Measurements from ENCODE around the gene CYBB.

CYBB gene

DNA sequence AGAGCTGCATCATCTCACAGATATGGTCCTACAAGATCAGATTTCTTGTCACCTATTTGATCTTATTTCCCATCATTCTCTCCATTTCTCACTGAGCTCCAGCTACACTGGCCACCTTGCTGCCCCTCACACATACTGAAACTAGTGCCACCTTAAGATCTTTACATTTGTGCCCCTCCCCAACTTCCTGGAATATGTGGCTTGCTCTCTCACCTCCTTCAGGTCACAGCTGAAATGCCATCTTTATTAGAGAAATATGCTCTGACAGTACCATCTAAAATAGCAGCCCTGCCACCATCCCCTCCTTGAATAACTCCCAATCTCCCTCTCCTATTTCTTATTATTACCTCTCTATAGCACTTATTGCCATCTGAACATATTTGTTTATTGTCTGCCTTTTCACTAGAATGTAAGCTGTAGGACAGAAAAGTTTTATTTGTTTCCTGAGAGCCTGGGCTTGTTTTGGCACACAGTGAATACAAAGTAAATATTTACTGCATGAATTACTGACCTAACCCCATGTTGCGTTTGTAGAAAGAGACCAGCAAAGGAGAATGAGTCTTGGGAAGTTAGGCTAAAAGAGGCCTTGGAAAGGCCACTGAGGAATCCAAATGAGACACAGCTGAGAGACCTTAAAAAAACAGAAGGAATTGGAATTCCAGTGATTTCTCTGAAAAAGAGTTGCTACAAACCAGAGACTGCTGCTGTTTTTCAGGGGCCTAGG, 44.8 kb downstream of the CYBB start:
- in situ Hi-C loops (cut with HindIII; ENCODE audit: low pct_ligation_motif_present, low pct_unique_long_range_greater_than_20kb, low sequenced_read_pairs) = no loop called here
- no peak for DNase-seq

DNA sequence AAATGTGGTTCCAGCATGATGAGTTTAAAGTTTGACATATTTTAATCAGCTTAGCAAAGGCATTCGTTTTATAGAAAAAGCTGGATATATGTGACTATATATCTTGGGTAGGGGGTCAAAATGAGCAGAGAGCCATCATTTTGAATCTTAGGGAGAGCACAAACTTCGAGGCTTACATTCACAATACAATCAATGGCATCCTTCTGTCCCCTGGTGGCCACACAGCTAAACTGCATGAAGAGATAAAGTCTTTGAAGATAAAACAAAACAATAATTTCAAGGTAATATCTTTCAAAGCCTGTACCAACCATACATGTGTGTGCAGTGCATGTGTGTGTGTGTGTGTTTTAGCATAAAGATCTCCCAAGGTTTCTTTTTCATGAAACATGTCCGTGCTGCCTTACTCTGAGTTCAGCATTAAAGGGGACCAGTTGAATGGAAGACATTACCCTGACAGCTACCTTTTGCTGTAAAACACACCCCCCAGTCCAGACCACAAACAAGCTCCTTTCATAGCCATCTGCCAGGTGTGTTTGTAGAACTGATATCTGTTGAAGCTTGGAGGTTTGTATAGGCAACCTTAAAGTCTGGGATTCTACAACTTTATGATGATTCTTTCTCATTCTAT, 45.5 kb downstream of the CYBB start:
- in situ Hi-C loops (cut with HindIII; ENCODE audit: low pct_ligation_motif_present, low pct_unique_long_range_greater_than_20kb, low sequenced_read_pairs) = no loop called here

DNA sequence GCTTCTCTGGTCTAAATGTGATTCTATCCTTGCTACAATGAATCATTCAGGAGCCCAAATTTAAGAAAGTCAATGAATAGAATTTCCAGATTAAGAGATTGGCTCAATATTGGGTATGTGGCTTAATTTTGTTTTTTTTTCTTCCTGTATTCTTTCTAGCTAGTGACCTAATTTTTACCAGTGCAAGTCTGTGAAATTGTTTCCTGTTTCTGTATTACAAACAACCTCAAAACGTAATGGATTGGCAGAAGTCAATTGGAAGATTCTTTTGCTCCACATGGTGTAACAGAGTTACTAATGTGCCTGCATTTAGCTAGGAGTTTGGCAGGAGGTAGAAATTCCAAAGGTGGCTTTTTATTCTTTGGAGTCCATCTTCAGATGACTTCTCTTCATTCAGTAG, 49.9 kb downstream of the CYBB start:
- DNase-seq = no peak
- in situ Hi-C loops (cut with HindIII; ENCODE audit: low pct_ligation_motif_present, low pct_unique_long_range_greater_than_20kb, low sequenced_read_pairs) = no loop called here

More for the DNA sequence above, 45.5 kb downstream of the CYBB start:
- peak; percentile 18 for DNase-seq

DNA sequence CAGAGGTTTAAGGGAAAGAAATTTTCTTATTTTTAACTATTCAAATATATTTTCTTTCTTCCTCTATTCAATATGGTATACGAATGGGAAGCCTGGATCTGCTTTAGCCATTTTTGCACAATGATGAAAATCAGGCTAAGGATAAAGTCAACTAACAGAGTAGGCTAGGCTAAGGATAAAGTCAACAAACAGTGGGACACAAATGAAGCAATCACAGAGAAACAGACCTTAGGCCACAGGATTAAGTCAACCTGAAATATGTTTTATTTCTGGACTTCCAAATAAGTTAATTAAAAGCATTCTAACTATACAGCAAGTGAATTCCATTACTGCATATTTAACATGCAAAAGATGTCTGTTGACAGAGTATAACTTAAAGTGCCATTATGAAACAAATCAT, 50.5 kb downstream of the CYBB start:
- in situ Hi-C loops (cut with HindIII; ENCODE audit: low pct_ligation_motif_present, low pct_unique_long_range_greater_than_20kb, low sequenced_read_pairs) = no loop called here
- no peak for DNase-seq

GRCh38 chrX:37834937-37835336, 55.1 kb downstream of the CYBB start:
- in situ Hi-C loops (cut with HindIII; ENCODE audit: low pct_ligation_motif_present, low pct_unique_long_range_greater_than_20kb, low sequenced_read_pairs) = no loop called here
- no peak for DNase-seq

- no peak for DNase-seq
- in situ Hi-C loops (cut with HindIII; ENCODE audit: low pct_ligation_motif_present, low pct_unique_long_range_greater_than_20kb, low sequenced_read_pairs) = no loop called here
These were observed 61.1 kb downstream of the CYBB start for GRCh38 chrX:37840931-37841330.

- no peak for DNase-seq
- in situ Hi-C loops (cut with HindIII; ENCODE audit: low pct_ligation_motif_present, low pct_unique_long_range_greater_than_20kb, low sequenced_read_pairs) = no loop called here
These were observed 64.8 kb downstream of the CYBB start for GRCh38 chrX:37844622-37845021.

DNA sequence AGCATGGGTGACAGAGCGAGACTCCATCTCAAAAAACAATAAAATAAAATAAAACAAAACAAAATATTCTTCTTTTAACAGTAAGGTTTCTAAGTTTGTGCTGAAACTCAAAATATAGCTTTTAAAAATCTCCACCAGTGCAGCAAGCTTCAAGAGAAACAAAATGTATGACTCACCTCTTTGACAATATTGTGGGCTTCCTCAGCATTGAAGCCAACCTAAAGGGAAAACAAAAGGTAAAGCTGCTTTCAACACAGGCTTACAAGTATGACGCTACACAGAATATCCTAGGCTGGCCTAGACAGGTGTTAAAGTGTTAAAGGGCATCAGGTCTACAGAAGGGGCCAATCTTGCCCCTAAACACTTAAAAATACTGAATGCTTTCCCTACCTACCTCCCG, 66.3 kb downstream of the CYBB start:
- DNase-seq = no peak
- in situ Hi-C loops (cut with HindIII; ENCODE audit: low pct_ligation_motif_present, low pct_unique_long_range_greater_than_20kb, low sequenced_read_pairs) = no loop called here

DNA sequence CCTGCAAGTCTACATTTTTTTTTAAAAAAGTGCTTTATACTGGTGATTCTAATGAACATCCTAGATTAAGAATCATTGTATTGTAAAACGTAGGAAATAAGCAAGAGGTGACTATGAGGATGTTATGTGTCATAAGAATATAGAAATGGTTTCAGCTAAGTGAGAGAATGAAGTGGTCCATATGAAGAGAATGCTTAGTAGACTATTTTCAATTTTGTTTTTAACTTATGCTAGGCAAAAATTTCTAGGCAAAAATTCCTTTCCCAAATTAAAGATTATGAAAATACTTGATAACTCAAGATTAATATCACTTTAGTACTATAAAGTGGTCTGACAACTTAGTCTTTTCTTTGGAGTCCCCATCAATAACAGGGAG, 66.7 kb downstream of the CYBB start:
- no peak for DNase-seq
- in situ Hi-C loops (cut with HindIII; ENCODE audit: low pct_ligation_motif_present, low pct_unique_long_range_greater_than_20kb, low sequenced_read_pairs) = no loop called here

DNA sequence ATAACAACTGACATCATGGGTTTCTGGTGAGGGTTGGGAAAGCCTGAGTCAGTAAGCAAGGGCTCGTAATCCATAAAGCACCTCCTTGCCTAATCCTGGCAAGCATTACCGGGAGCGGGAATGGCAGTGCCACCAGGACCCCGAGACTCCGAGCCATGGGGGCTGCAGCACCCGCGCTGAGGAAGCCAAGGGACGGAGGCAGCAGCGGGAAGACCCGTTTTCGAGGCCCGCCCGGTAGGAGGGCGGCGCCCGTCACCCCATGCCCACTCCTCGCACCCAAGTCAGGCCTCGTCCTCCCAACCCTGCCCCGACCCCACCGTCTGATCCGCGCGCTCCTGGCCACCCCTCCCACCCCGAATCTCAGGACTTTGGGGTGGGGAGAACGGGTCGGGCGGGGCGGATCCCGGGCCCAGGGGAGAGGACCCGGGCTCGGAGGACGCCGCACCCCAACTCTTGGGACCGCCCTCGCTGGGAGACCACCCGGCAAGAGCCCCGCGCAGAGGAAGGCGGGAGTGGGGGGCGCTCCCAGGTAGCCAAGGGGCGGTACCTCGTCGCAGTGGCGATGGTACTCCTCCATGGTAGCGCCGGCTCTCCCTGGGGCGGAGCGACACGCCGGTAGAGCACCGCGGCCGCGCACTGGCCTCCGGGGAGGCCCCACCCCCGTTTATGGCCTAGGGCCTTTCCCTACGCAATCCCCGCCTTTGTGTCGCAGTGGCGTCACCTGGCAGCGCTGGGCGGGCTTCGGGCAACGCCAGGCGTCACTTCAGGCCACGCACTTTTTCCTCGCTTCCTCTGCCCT, 67.3 kb downstream of the CYBB start, which contains the start of gene DYNLT3:
DYNLT3 (minus strand) TSS at position 638 of the 799 bp plus-strand sequence; CDS start at position 577, 61 bp downstream.
- peak; percentile 68 for DNase-seq
- in situ Hi-C loops (cut with HindIII; ENCODE audit: low pct_ligation_motif_present, low pct_unique_long_range_greater_than_20kb, low sequenced_read_pairs) = no loop called here

DNA sequence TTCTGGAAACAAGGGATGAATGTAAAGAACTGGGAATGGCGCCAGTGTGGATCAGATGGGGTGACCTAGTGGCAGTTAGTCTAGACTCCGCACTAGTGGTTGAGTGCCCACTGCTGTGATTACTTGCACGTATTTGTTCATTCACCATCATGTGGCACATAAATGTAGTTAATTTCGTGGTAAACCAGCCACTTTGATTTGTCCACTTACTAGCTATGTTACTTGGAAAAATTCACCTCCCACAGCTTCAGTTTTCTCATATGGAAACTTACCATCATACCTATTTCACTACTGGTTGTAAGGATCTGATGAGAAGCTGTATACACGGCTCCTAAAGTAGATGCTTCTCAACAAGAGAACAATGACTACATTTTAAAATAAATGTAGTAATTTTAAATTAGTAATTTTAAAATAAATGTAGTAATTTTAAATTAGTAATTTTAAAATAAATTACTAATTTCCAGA, 67.9 kb downstream of the CYBB start:
- DNase-seq = no peak
- in situ Hi-C loops (cut with HindIII; ENCODE audit: low pct_ligation_motif_present, low pct_unique_long_range_greater_than_20kb, low sequenced_read_pairs) = no loop called here

GRCh38 chrX:37854148-37854547, 74.3 kb downstream of the CYBB start:
- in situ Hi-C loops (cut with HindIII; ENCODE audit: low pct_ligation_motif_present, low pct_unique_long_range_greater_than_20kb, low sequenced_read_pairs) = no loop called here
- DNase-seq = no peak

DNA sequence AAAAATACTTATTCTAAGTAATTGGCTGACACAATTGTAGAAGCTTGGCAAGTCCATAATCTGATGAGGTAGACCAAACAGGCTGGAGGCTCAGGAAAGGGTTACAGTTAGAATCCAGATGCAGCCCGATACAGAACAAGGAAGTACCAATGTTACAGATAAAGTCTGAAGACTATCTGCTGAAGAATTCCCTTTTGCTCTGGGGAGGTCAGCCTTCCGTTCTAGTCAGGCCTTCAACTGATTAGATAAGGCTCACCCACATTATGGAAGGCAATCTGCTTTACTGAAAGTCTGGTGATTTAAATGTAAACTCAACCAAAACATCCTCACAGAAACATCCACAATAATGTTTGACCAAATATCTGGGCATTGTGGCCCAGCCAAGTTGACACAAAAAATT, 74.9 kb downstream of the CYBB start:
- no peak for DNase-seq
- in situ Hi-C loops (cut with HindIII; ENCODE audit: low pct_ligation_motif_present, low pct_unique_long_range_greater_than_20kb, low sequenced_read_pairs) = no loop called here

- in situ Hi-C loops (cut with HindIII; ENCODE audit: low pct_ligation_motif_present, low pct_unique_long_range_greater_than_20kb, low sequenced_read_pairs) = no loop called here
- no peak for DNase-seq
These were observed 80.9 kb downstream of the CYBB start for GRCh38 chrX:37860721-37861120.

GRCh38 chrX:37862851-37863250, 83.0 kb downstream of the CYBB start:
- in situ Hi-C loops (cut with HindIII; ENCODE audit: low pct_ligation_motif_present, low pct_unique_long_range_greater_than_20kb, low sequenced_read_pairs) = no loop called here
- no peak for DNase-seq

All from ACHN (cell line).